ENCODE results near the gene COPB1.

Gene COPB1

DNA sequence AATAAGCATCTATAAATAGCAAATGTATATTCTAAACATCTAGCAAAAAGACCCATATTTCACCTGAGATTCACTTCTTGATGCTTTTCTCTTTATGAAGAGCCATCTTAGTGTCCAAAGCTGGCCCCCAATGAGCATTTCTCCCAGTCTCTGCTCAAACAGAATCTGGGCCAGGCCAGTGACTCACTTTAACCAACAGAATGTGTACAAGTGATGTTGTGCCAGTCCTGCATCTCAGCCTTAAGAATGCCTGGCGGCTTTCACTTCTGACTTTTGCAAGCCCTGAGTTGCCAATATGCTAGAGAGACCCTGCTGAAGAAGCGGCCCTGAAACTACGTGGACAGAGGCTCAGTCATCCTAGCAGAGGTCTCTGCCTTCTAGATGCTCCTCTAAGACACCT, 6.9 kb upstream of the COPB1 start:
- H3K27ac ChIP-seq, result no peak overlapping the region
- TF ChIP-seq ZFX (IDR thresholded peaks at IDR 0.05), result no peak
- TF ChIP-seq, protein P1, sequence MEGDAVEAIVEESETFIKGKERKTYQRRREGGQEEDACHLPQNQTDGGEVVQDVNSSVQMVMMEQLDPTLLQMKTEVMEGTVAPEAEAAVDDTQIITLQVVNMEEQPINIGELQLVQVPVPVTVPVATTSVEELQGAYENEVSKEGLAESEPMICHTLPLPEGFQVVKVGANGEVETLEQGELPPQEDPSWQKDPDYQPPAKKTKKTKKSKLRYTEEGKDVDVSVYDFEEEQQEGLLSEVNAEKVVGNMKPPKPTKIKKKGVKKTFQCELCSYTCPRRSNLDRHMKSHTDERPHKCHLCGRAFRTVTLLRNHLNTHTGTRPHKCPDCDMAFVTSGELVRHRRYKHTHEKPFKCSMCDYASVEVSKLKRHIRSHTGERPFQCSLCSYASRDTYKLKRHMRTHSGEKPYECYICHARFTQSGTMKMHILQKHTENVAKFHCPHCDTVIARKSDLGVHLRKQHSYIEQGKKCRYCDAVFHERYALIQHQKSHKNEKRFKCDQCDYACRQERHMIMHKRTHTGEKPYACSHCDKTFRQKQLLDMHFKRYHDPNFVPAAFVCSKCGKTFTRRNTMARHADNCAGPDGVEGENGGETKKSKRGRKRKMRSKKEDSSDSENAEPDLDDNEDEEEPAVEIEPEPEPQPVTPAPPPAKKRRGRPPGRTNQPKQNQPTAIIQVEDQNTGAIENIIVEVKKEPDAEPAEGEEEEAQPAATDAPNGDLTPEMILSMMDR (conservative IDR thresholded peaks at IDR 0.05), result no peak

DNA sequence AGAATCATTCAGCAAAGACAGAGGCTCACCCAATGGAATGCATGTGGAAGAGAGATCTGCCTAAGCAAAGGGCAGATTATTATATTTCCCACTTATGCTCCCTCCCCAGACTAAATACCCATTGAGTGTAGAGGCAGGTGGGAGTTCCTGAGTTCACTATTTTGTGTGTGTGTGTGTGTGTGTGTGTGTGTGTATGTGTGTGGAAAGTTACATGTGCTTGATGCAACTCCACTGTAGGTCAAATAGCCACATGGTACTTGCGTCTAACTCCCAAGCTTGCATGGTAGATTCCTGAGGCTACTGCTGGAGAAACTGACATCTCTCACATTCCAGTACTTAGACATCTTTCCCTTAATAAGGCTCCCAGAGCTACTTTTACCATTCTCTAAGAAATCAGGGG, 3.4 kb upstream of the COPB1 start:
- no peak overlapping the region for H3K27ac ChIP-seq
- no peak for TF ChIP-seq ZFX (IDR thresholded peaks at IDR 0.05)
- TF ChIP-seq, protein P1 (conservative IDR thresholded peaks at IDR 0.05), result no peak

DNA sequence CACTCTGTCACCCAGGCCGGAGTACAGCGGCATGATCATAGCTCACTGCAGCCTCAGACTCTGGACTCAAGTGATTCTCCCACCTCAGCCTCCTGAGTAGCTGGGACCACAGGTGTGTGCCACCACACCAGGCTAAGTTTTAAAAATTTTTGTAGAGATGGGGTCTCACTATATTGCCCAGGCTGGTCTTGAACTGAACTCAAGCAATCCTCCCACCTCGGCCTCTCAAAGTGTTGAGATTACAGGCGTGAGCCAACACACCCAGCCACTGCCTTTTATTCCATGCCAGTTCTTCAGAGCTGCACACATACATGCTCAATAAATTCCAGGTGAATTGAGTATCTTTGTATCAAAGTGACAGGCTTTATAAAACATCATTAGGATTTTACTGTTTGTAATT, 2.4 kb upstream of the COPB1 start:
- TF ChIP-seq ZFX (IDR thresholded peaks at IDR 0.05), result no peak
- TF ChIP-seq, protein P1 (conservative IDR thresholded peaks at IDR 0.05), result no peak
- H3K27ac ChIP-seq, result no peak overlapping the region

GRCh38 chr11:14500181-14500651, 605 bp upstream of the COPB1 start:
- peak overlapping the region; percentile 79 for H3K27ac ChIP-seq
- TF ChIP-seq, protein P1 (conservative IDR thresholded peaks at IDR 0.05), result no peak
- no peak for TF ChIP-seq ZFX (IDR thresholded peaks at IDR 0.05)

DNA sequence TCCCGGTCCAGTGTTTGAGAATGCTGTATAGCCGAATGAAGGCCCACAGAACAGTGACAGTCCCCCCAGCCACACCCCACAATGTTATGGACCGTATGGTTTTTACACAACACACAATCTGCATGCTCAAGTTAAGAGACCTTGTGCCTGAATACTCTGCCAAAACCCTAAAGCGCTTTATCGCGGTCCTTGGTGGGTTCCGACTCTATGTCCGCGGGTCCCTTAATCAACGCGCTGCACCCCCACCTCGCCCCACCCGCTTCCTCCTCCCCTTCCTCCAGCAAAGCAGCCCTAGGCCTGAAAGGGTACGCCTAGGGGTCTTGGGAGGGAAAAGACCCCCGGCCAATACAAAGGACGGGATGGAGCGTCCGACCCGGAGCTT, 442 bp downstream of the COPB1 start:
- TF ChIP-seq, protein P1 (conservative IDR thresholded peaks at IDR 0.05), result no peak
- no peak for TF ChIP-seq ZFX (IDR thresholded peaks at IDR 0.05)
- peak overlapping the region; percentile 79 for H3K27ac ChIP-seq

GRCh38 chr11:14480716-14481115, 18.9 kb downstream of the COPB1 start:
- TF ChIP-seq, protein P1 (conservative IDR thresholded peaks at IDR 0.05), result no peak
- TF ChIP-seq ZFX (IDR thresholded peaks at IDR 0.05), result no peak
- no peak overlapping the region for H3K27ac ChIP-seq

DNA sequence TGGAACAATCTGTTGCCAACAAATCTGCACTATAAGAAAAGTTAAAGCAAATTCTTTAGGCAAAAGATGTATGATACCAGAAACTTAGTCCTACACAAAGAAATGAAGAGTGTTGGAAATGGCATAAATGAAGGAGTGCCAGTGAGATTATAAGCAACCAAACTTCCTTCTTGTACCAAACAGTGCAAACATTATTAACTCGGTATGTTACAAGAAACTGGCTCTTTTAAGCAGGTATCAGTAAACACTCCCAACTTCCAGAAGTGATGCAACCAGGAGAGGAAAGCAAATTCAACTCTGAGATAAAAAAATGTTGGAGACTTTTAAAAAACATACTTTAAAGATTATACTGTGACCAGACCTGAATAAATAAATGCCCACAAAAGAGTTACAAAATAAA, 28.5 kb downstream of the COPB1 start:
- TF ChIP-seq, protein P1 (conservative IDR thresholded peaks at IDR 0.05), result no peak
- no peak for TF ChIP-seq ZFX (IDR thresholded peaks at IDR 0.05)
- H3K27ac ChIP-seq, result no peak overlapping the region

Measured in C4-2B (cell line).